Mesothelial cell of epicardium (in vitro differentiated cells): ENCODE results near the gene TPGS1. TPM values are rescaled to one million over a fixed set of nuclear protein-coding genes. Genes with fewer than 3 reads are reported as not detected.

Experiments used
- DNase-seq, 2 experiments: peaks; one replicate each; pipeline ENCODE4 v3.0.0; 2021; ENCODE audit warnings: low spot score in 2 of 2; ENCODE audit not compliant: unreplicated experiment in 2 of 2
- H3K27ac Mint-ChIP-seq: 2 replicates; pipeline ENCODE4 v1.8.0; 2021; ENCODE audit warnings: mixed read lengths
- H3K27me3 Mint-ChIP-seq: 2 replicates; pipeline ENCODE4 v1.8.0; 2021; ENCODE audit warnings: low read depth, mixed read lengths
- H3K36me3 Mint-ChIP-seq: 2 replicates; pipeline ENCODE4 v1.8.0; 2021; ENCODE audit warnings: mixed read lengths
- H3K4me1 Mint-ChIP-seq: 2 replicates; pipeline ENCODE4 v1.8.0; 2021; ENCODE audit warnings: mixed read lengths
- H3K4me3 Mint-ChIP-seq: 2 replicates; pipeline ENCODE4 v1.8.0; 2021; ENCODE audit warnings: mild to moderate bottlenecking, moderate library complexity, mixed read lengths
- H3K9me3 Mint-ChIP-seq: 2 replicates; pipeline ENCODE4 v1.8.0; 2021; ENCODE audit warnings: mixed read lengths
- CTCF ChIP-seq: fragments of 200-600 bp; sonication (generic); IDR thresholded peaks from one replicate; pipeline ENCODE4 v1.5.0; 2021; ENCODE audit warnings: antibody characterized with exemption; ENCODE audit not compliant: unreplicated experiment
- total RNA-seq: library from RNA; stranded (reverse); gene quantifications from 3 replicates; pipeline ENCODE4 v1.2.1, GENCODE V29; 2021

TPGS1 gene
- total RNA-seq, 1 donor from 2014 or later = 32.4 TPM

- Mint-ChIP-seq H3K27me3 (peaks cover 1% of the 10 kb centered on the region), H3K27ac (peak overlapping the region; percentile 79), H3K4me3 (peak overlapping the region; percentile 77)
Observed at GRCh38 chr19:530134-531008, 23.1 kb downstream of the TPGS1 start.

GRCh38 chr19:531009-531752 lies 23.9 kb downstream of the TPGS1 start:
- Mint-ChIP-seq H3K27ac (peak overlapping the region; percentile 79), H3K4me3 (peak overlapping the region; percentile 77), H3K36me3 (no peaks in the 10 kb centered on the region), H3K9me3 (no peaks in the 10 kb centered on the region), H3K27me3 (no peaks in the 10 kb centered on the region), H3K4me1 (peaks cover 18% of the 10 kb centered on the region)
- DNase-seq = peak; percentile 87 to 97
- no peak for TF ChIP-seq CTCF

More at GRCh38 chr19:530134-531008, 23.1 kb downstream of the TPGS1 start:
- peak in 1 of 2 experiments; percentile 15 for DNase-seq
- Mint-ChIP-seq H3K9me3 (no peaks in the 10 kb centered on the region), H3K4me1 (peaks cover 20% of the 10 kb centered on the region), H3K36me3 (no peaks in the 10 kb centered on the region)
- TF ChIP-seq CTCF = no peak

GRCh38 chr19:531753-532560 lies 24.7 kb downstream of the TPGS1 start, which contains the start of gene CDC34:
CDC34 (plus strand) TSS chr19:531760; CDS start chr19:531932, 172 bp downstream.
- Mint-ChIP-seq H3K9me3 (no peaks in the 10 kb centered on the region), H3K4me1 (peaks cover 18% of the 10 kb centered on the region), H3K27me3 (no peaks in the 10 kb centered on the region), H3K36me3 (no peaks in the 10 kb centered on the region), H3K4me3 (peak within 1 kb of the TSS; percentile 91), H3K27ac (peak within 1 kb of the TSS; percentile 98)
- DNase-seq = no peak
- TF ChIP-seq CTCF = no peak

- Mint-ChIP-seq H3K9me3 (no peaks in the 10 kb centered on the region), H3K4me3 (peak overlapping the region; percentile 91), H3K27me3 (no peaks in the 10 kb centered on the region), H3K4me1 (peaks cover 18% of the 10 kb centered on the region), H3K27ac (peak overlapping the region; percentile 98), H3K36me3 (no peaks in the 10 kb centered on the region)
- no peak for DNase-seq
- no peak for TF ChIP-seq CTCF
Observed at GRCh38 chr19:532561-533363, 25.5 kb downstream of the TPGS1 start.
